PFSK-1 (cell line): ENCODE measurements around the gene MAP3K6.

Source experiments
- SIN3A ChIP-seq: IDR thresholded peaks from 2 replicates; pipeline ENCODE4 v1.6.1; 2012; ENCODE audit warnings: mild to moderate bottlenecking, low read length, moderate library complexity, borderline replicate concordance; ENCODE audit not compliant: insufficient read depth
- TF ChIP-seq, protein P1 (sequence below), 2 experiments: IDR thresholded peaks; 2 replicates each; pipeline versions ENCODE4 v1.6.1 to v1.8.0; 2011 to 2012; ENCODE audit warnings: low read depth in 2 of 2, low read length in 2 of 2, control low read depth in 1 of 2, inconsistent platforms in 1 of 2, mild to moderate bottlenecking in 1 of 2, moderate library complexity in 1 of 2; ENCODE audit not compliant: insufficient read depth in 1 of 2

DNA sequence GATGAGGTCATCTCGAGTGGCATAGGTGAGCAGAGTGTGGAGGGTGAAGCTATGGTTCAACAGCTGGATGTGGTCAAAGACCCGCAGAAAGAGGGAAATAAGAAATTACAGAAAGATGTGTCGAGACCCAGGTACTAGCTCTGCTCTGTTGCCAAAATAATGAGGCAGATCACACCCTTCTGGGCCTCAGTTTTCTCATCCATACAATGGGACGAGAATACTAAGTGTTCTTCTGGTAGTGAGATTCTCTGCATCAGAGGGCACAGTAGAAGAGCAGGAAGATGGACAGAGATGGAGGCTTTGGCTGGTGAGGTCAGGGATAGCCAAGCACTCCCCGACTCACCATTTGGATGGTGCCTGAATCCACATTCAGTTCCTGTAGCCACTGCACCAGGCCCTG, 11.1 kb downstream of the MAP3K6 start:
- no peak for TF ChIP-seq SIN3A
- TF ChIP-seq, protein P1, sequence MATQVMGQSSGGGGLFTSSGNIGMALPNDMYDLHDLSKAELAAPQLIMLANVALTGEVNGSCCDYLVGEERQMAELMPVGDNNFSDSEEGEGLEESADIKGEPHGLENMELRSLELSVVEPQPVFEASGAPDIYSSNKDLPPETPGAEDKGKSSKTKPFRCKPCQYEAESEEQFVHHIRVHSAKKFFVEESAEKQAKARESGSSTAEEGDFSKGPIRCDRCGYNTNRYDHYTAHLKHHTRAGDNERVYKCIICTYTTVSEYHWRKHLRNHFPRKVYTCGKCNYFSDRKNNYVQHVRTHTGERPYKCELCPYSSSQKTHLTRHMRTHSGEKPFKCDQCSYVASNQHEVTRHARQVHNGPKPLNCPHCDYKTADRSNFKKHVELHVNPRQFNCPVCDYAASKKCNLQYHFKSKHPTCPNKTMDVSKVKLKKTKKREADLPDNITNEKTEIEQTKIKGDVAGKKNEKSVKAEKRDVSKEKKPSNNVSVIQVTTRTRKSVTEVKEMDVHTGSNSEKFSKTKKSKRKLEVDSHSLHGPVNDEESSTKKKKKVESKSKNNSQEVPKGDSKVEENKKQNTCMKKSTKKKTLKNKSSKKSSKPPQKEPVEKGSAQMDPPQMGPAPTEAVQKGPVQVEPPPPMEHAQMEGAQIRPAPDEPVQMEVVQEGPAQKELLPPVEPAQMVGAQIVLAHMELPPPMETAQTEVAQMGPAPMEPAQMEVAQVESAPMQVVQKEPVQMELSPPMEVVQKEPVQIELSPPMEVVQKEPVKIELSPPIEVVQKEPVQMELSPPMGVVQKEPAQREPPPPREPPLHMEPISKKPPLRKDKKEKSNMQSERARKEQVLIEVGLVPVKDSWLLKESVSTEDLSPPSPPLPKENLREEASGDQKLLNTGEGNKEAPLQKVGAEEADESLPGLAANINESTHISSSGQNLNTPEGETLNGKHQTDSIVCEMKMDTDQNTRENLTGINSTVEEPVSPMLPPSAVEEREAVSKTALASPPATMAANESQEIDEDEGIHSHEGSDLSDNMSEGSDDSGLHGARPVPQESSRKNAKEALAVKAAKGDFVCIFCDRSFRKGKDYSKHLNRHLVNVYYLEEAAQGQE (IDR thresholded peaks at IDR 0.05; ENCODE audit: insufficient read depth in 1 of 2, low read depth in 2 of 2, low read length in 2 of 2), result no peak
